Myocyte (in vitro differentiated cells): Measurements from ENCODE around the gene MRPS18A. TPM values are rescaled to one million over a fixed set of nuclear protein-coding genes. Genes with fewer than 3 reads are reported as not detected.

ENCODE experiments used
- DNase-seq: peaks from one replicate; pipeline ENCODE4 v3.0.0-alpha.2; 2012; ENCODE audit warnings: low read depth
- polyA plus RNA-seq: library from polyadenylated mRNA; unstranded; fragments of >200 nt; gene quantifications from one replicate; pipeline ENCODE4 v1.2.1, GENCODE V29; 2012; ENCODE audit warnings: missing spikeins
- total RNA-seq: library from RNA; depleted of rRNA; stranded (reverse); fragments of >200 nt; gene quantifications from 2 replicates; pipeline ENCODE4 v1.2.3, GENCODE V29; 2014

The MRPS18A gene
- total RNA-seq: 33.5 and 38.8 TPM in 2 replicates
- 41.6 TPM for polyA plus RNA-seq

GRCh38 chr6:43687437-43688347, at the start of gene MRPS18A:
MRPS18A (minus strand) TSS chr6:43687791; CDS start chr6:43687779, 12 bp downstream.
- peak; percentile 86 for DNase-seq

GRCh38 chr6:43736844-43737243, 49.3 kb upstream of the MRPS18A start:
- no peak for DNase-seq

- no peak for DNase-seq
Measured at GRCh38 chr6:43736211-43736786, 48.7 kb upstream of the MRPS18A start.

GRCh38 chr6:43735642-43736199, 48.1 kb upstream of the MRPS18A start:
- no peak for DNase-seq

GRCh38 chr6:43734294-43734665, 46.7 kb upstream of the MRPS18A start:
- no peak for DNase-seq

GRCh38 chr6:43733471-43734293, 46.1 kb upstream of the MRPS18A start:
- no peak for DNase-seq

GRCh38 chr6:43730634-43731033, 43.0 kb upstream of the MRPS18A start:
- no peak for DNase-seq

GRCh38 chr6:43729537-43729936, 41.9 kb upstream of the MRPS18A start:
- no peak for DNase-seq

GRCh38 chr6:43728586-43728985, 41.0 kb upstream of the MRPS18A start:
- DNase-seq: no peak

GRCh38 chr6:43727634-43728033, 40.0 kb upstream of the MRPS18A start:
- DNase-seq: no peak

- DNase-seq: no peak
Measured at GRCh38 chr6:43725643-43726580, 38.3 kb upstream of the MRPS18A start.

- peak; percentile 83 for DNase-seq
Measured at GRCh38 chr6:43724914-43725642, 37.5 kb upstream of the MRPS18A start.

GRCh38 chr6:43724354-43724753, 36.8 kb upstream of the MRPS18A start:
- no peak for DNase-seq

GRCh38 chr6:43723737-43724295, 36.2 kb upstream of the MRPS18A start:
- peak; percentile 43 for DNase-seq

GRCh38 chr6:43722920-43723545, 35.4 kb upstream of the MRPS18A start:
- DNase-seq: no peak

GRCh38 chr6:43720999-43721398, 33.4 kb upstream of the MRPS18A start:
- no peak for DNase-seq

GRCh38 chr6:43719511-43719910, 31.9 kb upstream of the MRPS18A start:
- no peak for DNase-seq

GRCh38 chr6:43718387-43719105, 31.0 kb upstream of the MRPS18A start:
- DNase-seq: no peak
